HG03558 (cell line): ENCODE data around the gene TLE3.

Source experiments
- ATAC-seq: cut with Tn5 transposase; IDR thresholded peaks from one replicate; pipeline ENCODE4 v1.9.1; 2021; ENCODE audit warnings: moderate number of reproducible peaks; ENCODE audit not compliant: unreplicated experiment; ENCODE audit errors: extremely low read depth

The TLE3 gene

GRCh38 chr15:70017025-70017424, 80.7 kb downstream of the TLE3 start:
- ATAC-seq, result no peak

GRCh38 chr15:70016511-70016994, 81.2 kb downstream of the TLE3 start:
- ATAC-seq, result no peak

- ATAC-seq, result peak; percentile 70
Measured at GRCh38 chr15:70014860-70015490, 82.7 kb downstream of the TLE3 start.

GRCh38 chr15:70014331-70014730, 83.4 kb downstream of the TLE3 start:
- ATAC-seq, result no peak

- ATAC-seq, result no peak
Measured at GRCh38 chr15:70013656-70014313, 83.9 kb downstream of the TLE3 start.

- no peak for ATAC-seq
Measured at GRCh38 chr15:70012895-70013294, 84.8 kb downstream of the TLE3 start.

- ATAC-seq, result no peak
Measured at GRCh38 chr15:70008697-70009290, 88.9 kb downstream of the TLE3 start.

GRCh38 chr15:70006259-70007147, 91.2 kb downstream of the TLE3 start:
- no peak for ATAC-seq

GRCh38 chr15:70004826-70005225, 92.9 kb downstream of the TLE3 start:
- ATAC-seq, result no peak

- ATAC-seq, result no peak
Measured at GRCh38 chr15:70002897-70003296, 94.8 kb downstream of the TLE3 start.

GRCh38 chr15:70001859-70002258, 95.9 kb downstream of the TLE3 start:
- ATAC-seq, result no peak

GRCh38 chr15:69999392-70000085, 98.2 kb downstream of the TLE3 start:
- ATAC-seq, result no peak

GRCh38 chr15:69998541-69999391, 99.0 kb downstream of the TLE3 start:
- no peak for ATAC-seq

GRCh38 chr15:69997813-69998212, 99.9 kb downstream of the TLE3 start:
- no peak for ATAC-seq
